Liver (tissue), 9 donors: ENCODE data around the gene SLC24A3. TPM values are rescaled to one million over a fixed set of nuclear protein-coding genes. Genes with fewer than 3 reads are reported as not detected.

Experiments
- DNase-seq: peaks from one replicate; pipeline ENCODE4 v3.0.0-alpha.2; 2017; ENCODE audit warnings: low spot score
- H3K27ac ChIP-seq, 2 donors: one replicate each; pipeline ENCODE4 v1.7.0; 2013; ENCODE audit warnings: inconsistent platforms in 2 of 2, low read length in 2 of 2, control low read depth in 1 of 2, low read depth in 1 of 2, mild to moderate bottlenecking in 1 of 2
- H3K27me3 ChIP-seq, 4 donors: one replicate each; pipeline versions ENCODE4 v1.6.1 to v1.7.0; 2013; ENCODE audit warnings: low read length in 3 of 4, inconsistent platforms in 1 of 4, mild to moderate bottlenecking in 1 of 4, moderate library complexity in 1 of 4; ENCODE audit not compliant: control insufficient read depth in 4 of 4, insufficient read depth in 4 of 4
- H3K36me3 ChIP-seq, 4 donors: one replicate each; pipeline versions ENCODE4 v1.6.1 to v1.7.0; 2013; ENCODE audit warnings: low read length in 3 of 4, mild to moderate bottlenecking in 3 of 4, low read depth in 1 of 4, moderate library complexity in 1 of 4; ENCODE audit not compliant: control insufficient read depth in 4 of 4, insufficient read depth in 3 of 4
- H3K4me1 ChIP-seq, 4 donors: one replicate each; pipeline versions ENCODE4 v1.6.1 to v1.7.0; 2013; ENCODE audit warnings: low read length in 3 of 4, mild to moderate bottlenecking in 3 of 4, moderate library complexity in 1 of 4; ENCODE audit not compliant: control insufficient read depth in 4 of 4, insufficient read depth in 4 of 4
- H3K4me3 ChIP-seq, 3 donors: one replicate each; pipeline versions ENCODE4 v1.6.1 to v1.7.0; 2013; ENCODE audit warnings: low read length in 3 of 3, control low read depth in 1 of 3, low read depth in 1 of 3, mild to moderate bottlenecking in 1 of 3
- H3K9ac ChIP-seq, 2 donors: one replicate each; pipeline ENCODE4 v1.7.0; 2013; ENCODE audit warnings: low read length in 2 of 2, mild to moderate bottlenecking in 2 of 2, moderate library complexity in 2 of 2, control low read depth in 1 of 2, low read depth in 1 of 2
- H3K9me3 ChIP-seq, 4 donors: one replicate each; pipeline versions ENCODE4 v1.6.1 to v1.7.0; 2013; ENCODE audit warnings: low read length in 3 of 4; ENCODE audit not compliant: control insufficient read depth in 4 of 4
- EGR1 ChIP-seq, 2 donors: IDR thresholded peaks; 2 replicates each; pipeline ENCODE4 v1.6.1; 2016 to 2018; ENCODE audit warnings: antibody characterized with exemption in 2 of 2, low read depth in 2 of 2
- FOXA1 ChIP-seq: IDR thresholded peaks from 2 replicates; pipeline ENCODE4 v1.6.1; 2016; ENCODE audit warnings: antibody characterized with exemption
- GABPA ChIP-seq, 2 donors: IDR thresholded peaks in 1 of 2; conservative IDR thresholded peaks in 1 of 2; 2 replicates each; pipeline ENCODE4 v1.6.1; 2016; ENCODE audit warnings: antibody characterized with exemption in 2 of 2, mild to moderate bottlenecking in 1 of 2, moderate library complexity in 1 of 2
- HNF4A ChIP-seq, 2 donors: conservative IDR thresholded peaks; 2 replicates each; pipeline ENCODE4 v1.6.1; 2016; ENCODE audit warnings: antibody characterized with exemption in 2 of 2, mild to moderate bottlenecking in 2 of 2
- JUND ChIP-seq, 2 donors: IDR thresholded peaks; 2 replicates each; pipeline ENCODE4 v1.6.1; 2016; ENCODE audit warnings: antibody characterized with exemption in 2 of 2
- NR2F2 ChIP-seq: IDR thresholded peaks from 2 replicates; pipeline ENCODE4 v1.6.1; 2016; ENCODE audit warnings: antibody characterized with exemption
- RAD21 ChIP-seq, 2 donors: IDR thresholded peaks; 2 replicates each; pipeline ENCODE4 v1.6.1; 2016; ENCODE audit warnings: antibody characterized with exemption in 2 of 2, mild to moderate bottlenecking in 2 of 2
- REST ChIP-seq: IDR thresholded peaks from 2 replicates; pipeline ENCODE4 v1.6.1; 2016; ENCODE audit warnings: antibody characterized with exemption, mild to moderate bottlenecking
- RXRA ChIP-seq, 2 donors: IDR thresholded peaks; 2 replicates each; pipeline ENCODE4 v1.6.1; 2017 to 2018; ENCODE audit warnings: antibody characterized with exemption in 2 of 2, mild to moderate bottlenecking in 1 of 2
- TAF1 ChIP-seq: conservative IDR thresholded peaks from 2 replicates; pipeline ENCODE4 v1.6.1; 2016; ENCODE audit warnings: antibody characterized with exemption, mild to moderate bottlenecking
- YY1 ChIP-seq: IDR thresholded peaks from 2 replicates; pipeline ENCODE4 v1.6.1; 2016; ENCODE audit warnings: antibody characterized with exemption, mild to moderate bottlenecking
- ZBTB33 ChIP-seq: IDR thresholded peaks from 2 replicates; pipeline ENCODE4 v1.6.1; 2016; ENCODE audit warnings: antibody characterized with exemption
- WGBS: extraction: QIAGEN DNeasy Blood & Tissue Kit; methylation state at CpG from one replicate; pipeline ENCODE4 v1.1.7; 2013; 5-methylcytosine and 5-hydroxymethylcytosine counted together
- polyA plus RNA-seq, 2 donors: library from polyadenylated mRNA; stranded (reverse) in 1 of 2; unstranded in 1 of 2; fragments of 200-250 nt in 1 of 2; fragments of >200 nt in 1 of 2; fragmentation: Nextera tagmentation in 1 of 2; extraction: Ambion mirVana in 1 of 2; gene quantifications; one replicate each; pipeline versions ENCODE4 v1.2.1 to v1.2.3, GENCODE V29; 2013 to 2015
- total RNA-seq, 2 donors: library from RNA; depleted of rRNA; stranded (reverse); fragments of >200 nt; gene quantifications; one replicate each; pipeline ENCODE4 v1.2.3, GENCODE V29; 2014
- TF ChIP-seq, protein P1 (sequence below): IDR thresholded peaks from 2 replicates; pipeline ENCODE4 v1.6.1; 2016; ENCODE audit warnings: antibody characterized with exemption
- TF ChIP-seq, protein P2 (sequence below): IDR thresholded peaks from 2 replicates; pipeline ENCODE4 v1.6.1; 2016; ENCODE audit warnings: antibody characterized with exemption
- TF ChIP-seq, protein P3 (sequence below): fragments of 150-350 bp; IDR thresholded peaks from 2 replicates; pipeline ENCODE4 v1.5.1; 2017; ENCODE audit warnings: improper control_type of control experiment, low read depth, low read length; ENCODE audit not compliant: missing input control
- donor health status: healthy.
- donor health status: healthy.
- donor health status: healthy.
- donor health status: healthy.
- donor health status: healthy.

The SLC24A3 gene
- total and polyA plus RNA-seq, 4 donors: 0.28 to 1.8 (median 0.46) TPM

- Histone ChIP-seq H3K27me3 (no peaks in the 10 kb centered on the region), H3K27ac (no peak overlapping the region), H3K4me3 (no peak overlapping the region), H3K36me3 (no peaks in the 10 kb centered on the region), H3K4me1 (peaks cover 5 to 30% (median 16%) of the 10 kb centered on the region in 4 donors), H3K9ac (no peak overlapping the region), H3K9me3 (no peaks in the 10 kb centered on the region)
- TF ChIP-seq JUND (IDR thresholded peaks at IDR 0.05): no peak
- TF ChIP-seq RXRA (IDR thresholded peaks at IDR 0.05): no peak
- TF ChIP-seq RAD21 (IDR thresholded peaks at IDR 0.05): no peak
- TF ChIP-seq FOXA1: no peak
- no peak for TF ChIP-seq GABPA (IDR thresholded peaks at IDR 0.05 in 1 of 2, conservative IDR thresholded peaks at IDR 0.05 in 1 of 2)
- no peak for TF ChIP-seq EGR1 (IDR thresholded peaks at IDR 0.05; ENCODE audit: low read depth in 2 of 2)
- no peak for TF ChIP-seq NR2F2
- TF ChIP-seq HNF4A (conservative IDR thresholded peaks at IDR 0.05): no peak
- no peak for TF ChIP-seq TAF1
- TF ChIP-seq REST: no peak
- TF ChIP-seq, protein P1, sequence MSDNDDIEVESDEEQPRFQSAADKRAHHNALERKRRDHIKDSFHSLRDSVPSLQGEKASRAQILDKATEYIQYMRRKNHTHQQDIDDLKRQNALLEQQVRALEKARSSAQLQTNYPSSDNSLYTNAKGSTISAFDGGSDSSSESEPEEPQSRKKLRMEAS: no peak
- WGBS: 95% methylated on average over 2 of the region's 2 CpGs
- peak; percentile 4 for DNase-seq
Observed at GRCh38 chr20:19761841-19762240, 549.4 kb downstream of the SLC24A3 start.

DNA sequence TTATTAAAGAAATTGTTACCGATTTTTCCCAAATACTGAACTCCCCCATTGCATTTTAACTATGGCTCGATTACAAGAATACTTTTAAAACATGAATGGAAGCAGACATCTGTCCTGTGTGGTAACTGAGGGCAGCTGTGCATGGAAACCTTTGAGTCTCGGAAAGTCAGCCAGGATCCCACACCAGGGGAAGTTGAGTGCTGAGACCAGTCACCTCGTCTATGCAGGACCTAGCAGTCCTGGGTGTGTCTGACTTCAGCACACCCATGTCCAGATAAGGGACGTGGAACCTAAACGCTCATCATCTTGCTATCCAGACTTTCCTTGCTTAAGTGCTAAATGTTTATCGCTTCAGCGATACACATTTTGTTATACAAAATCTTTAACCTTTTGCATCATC is 551.8 kb downstream of the SLC24A3 start:
- H3K4me1 ChIP-seq: peaks cover 4 to 15% (median 9%) of the 10 kb centered on the region in 4 donors
- H3K27me3 ChIP-seq: no peaks in the 10 kb centered on the region
- no peak for TF ChIP-seq HNF4A (conservative IDR thresholded peaks at IDR 0.05)
- TF ChIP-seq, protein P1: no peak
- no peak for TF ChIP-seq REST
- no peak for TF ChIP-seq RAD21 (IDR thresholded peaks at IDR 0.05)
- TF ChIP-seq ZBTB33: no peak
- TF ChIP-seq TAF1: no peak
- no peak for TF ChIP-seq EGR1 (IDR thresholded peaks at IDR 0.05; ENCODE audit: low read depth in 2 of 2)
- no peak for TF ChIP-seq GABPA (IDR thresholded peaks at IDR 0.05 in 1 of 2, conservative IDR thresholded peaks at IDR 0.05 in 1 of 2)
- TF ChIP-seq RXRA (IDR thresholded peaks at IDR 0.05): no peak
- TF ChIP-seq, protein P2, sequence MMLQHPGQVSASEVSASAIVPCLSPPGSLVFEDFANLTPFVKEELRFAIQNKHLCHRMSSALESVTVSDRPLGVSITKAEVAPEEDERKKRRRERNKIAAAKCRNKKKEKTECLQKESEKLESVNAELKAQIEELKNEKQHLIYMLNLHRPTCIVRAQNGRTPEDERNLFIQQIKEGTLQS: no peak
- TF ChIP-seq FOXA1: no peak
- TF ChIP-seq, protein P3, sequence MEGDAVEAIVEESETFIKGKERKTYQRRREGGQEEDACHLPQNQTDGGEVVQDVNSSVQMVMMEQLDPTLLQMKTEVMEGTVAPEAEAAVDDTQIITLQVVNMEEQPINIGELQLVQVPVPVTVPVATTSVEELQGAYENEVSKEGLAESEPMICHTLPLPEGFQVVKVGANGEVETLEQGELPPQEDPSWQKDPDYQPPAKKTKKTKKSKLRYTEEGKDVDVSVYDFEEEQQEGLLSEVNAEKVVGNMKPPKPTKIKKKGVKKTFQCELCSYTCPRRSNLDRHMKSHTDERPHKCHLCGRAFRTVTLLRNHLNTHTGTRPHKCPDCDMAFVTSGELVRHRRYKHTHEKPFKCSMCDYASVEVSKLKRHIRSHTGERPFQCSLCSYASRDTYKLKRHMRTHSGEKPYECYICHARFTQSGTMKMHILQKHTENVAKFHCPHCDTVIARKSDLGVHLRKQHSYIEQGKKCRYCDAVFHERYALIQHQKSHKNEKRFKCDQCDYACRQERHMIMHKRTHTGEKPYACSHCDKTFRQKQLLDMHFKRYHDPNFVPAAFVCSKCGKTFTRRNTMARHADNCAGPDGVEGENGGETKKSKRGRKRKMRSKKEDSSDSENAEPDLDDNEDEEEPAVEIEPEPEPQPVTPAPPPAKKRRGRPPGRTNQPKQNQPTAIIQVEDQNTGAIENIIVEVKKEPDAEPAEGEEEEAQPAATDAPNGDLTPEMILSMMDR: no peak
- no peak for TF ChIP-seq JUND (IDR thresholded peaks at IDR 0.05)
- no peak for TF ChIP-seq YY1
- H3K27ac ChIP-seq: no peak overlapping the region
- no peak for DNase-seq
- WGBS: 76% methylated on average over 8 of the region's 8 CpGs
- no peak overlapping the region for H3K9ac ChIP-seq
- no peak overlapping the region for H3K4me3 ChIP-seq
- no peaks in the 10 kb centered on the region for H3K36me3 ChIP-seq
- no peaks in the 10 kb centered on the region for H3K9me3 ChIP-seq
